PFSK-1 (cell line): ENCODE results near the gene SDHA.

Experiments used
- FOXP2 ChIP-seq: optimal IDR thresholded peaks from 2 replicates; pipeline ENCODE3; 2011; ENCODE audit warnings: borderline replicate concordance, control low read depth, inconsistent platforms; ENCODE audit not compliant: insufficient read depth; ENCODE audit errors: extremely low read length, extremely low read depth
- POLR2AphosphoS5 ChIP-seq: IDR thresholded peaks from 2 replicates; pipeline ENCODE4 v1.6.1; 2012; ENCODE audit warnings: low read depth, mild to moderate bottlenecking, control low read depth, low read length, moderate library complexity
- SIN3A ChIP-seq: IDR thresholded peaks from 2 replicates; pipeline ENCODE4 v1.6.1; 2012; ENCODE audit warnings: mild to moderate bottlenecking, low read length, moderate library complexity, borderline replicate concordance; ENCODE audit not compliant: insufficient read depth
- TAF1 ChIP-seq: IDR thresholded peaks from 2 replicates; pipeline ENCODE4 v1.6.1; 2012; ENCODE audit warnings: low read length, control low read depth, borderline replicate concordance; ENCODE audit not compliant: insufficient read depth
- TF ChIP-seq, protein P1 (sequence below), 2 experiments: IDR thresholded peaks; 2 replicates each; pipeline versions ENCODE4 v1.6.1 to v1.8.0; 2011 to 2012; ENCODE audit warnings: low read depth in 2 of 2, low read length in 2 of 2, control low read depth in 1 of 2, inconsistent platforms in 1 of 2, mild to moderate bottlenecking in 1 of 2, moderate library complexity in 1 of 2; ENCODE audit not compliant: insufficient read depth in 1 of 2

SDHA gene

DNA sequence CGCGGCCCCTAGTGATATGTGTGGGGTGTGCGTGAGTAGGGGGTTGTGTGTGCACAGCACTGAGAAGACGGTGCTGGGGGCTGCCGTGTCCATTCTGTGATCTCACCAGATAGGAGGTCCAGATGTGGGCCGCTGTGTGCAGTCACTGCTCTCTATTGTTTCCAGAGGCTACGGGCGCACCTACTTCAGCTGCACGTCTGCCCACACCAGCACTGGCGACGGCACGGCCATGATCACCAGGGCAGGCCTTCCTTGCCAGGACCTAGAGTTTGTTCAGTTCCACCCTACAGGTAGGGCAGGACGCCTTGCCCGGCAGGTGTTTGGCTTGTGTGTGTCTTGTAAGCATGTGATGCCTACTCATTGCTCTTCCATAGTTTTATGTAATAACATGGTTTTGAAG, 12.6 kb downstream of the SDHA start:
- TF ChIP-seq, protein P1, sequence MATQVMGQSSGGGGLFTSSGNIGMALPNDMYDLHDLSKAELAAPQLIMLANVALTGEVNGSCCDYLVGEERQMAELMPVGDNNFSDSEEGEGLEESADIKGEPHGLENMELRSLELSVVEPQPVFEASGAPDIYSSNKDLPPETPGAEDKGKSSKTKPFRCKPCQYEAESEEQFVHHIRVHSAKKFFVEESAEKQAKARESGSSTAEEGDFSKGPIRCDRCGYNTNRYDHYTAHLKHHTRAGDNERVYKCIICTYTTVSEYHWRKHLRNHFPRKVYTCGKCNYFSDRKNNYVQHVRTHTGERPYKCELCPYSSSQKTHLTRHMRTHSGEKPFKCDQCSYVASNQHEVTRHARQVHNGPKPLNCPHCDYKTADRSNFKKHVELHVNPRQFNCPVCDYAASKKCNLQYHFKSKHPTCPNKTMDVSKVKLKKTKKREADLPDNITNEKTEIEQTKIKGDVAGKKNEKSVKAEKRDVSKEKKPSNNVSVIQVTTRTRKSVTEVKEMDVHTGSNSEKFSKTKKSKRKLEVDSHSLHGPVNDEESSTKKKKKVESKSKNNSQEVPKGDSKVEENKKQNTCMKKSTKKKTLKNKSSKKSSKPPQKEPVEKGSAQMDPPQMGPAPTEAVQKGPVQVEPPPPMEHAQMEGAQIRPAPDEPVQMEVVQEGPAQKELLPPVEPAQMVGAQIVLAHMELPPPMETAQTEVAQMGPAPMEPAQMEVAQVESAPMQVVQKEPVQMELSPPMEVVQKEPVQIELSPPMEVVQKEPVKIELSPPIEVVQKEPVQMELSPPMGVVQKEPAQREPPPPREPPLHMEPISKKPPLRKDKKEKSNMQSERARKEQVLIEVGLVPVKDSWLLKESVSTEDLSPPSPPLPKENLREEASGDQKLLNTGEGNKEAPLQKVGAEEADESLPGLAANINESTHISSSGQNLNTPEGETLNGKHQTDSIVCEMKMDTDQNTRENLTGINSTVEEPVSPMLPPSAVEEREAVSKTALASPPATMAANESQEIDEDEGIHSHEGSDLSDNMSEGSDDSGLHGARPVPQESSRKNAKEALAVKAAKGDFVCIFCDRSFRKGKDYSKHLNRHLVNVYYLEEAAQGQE (IDR thresholded peaks at IDR 0.05; ENCODE audit: insufficient read depth in 1 of 2, low read depth in 2 of 2, low read length in 2 of 2): no peak
- TF ChIP-seq POLR2AphosphoS5: no peak
- no peak for TF ChIP-seq SIN3A
- TF ChIP-seq FOXP2: no peak
- no peak for TF ChIP-seq TAF1

DNA sequence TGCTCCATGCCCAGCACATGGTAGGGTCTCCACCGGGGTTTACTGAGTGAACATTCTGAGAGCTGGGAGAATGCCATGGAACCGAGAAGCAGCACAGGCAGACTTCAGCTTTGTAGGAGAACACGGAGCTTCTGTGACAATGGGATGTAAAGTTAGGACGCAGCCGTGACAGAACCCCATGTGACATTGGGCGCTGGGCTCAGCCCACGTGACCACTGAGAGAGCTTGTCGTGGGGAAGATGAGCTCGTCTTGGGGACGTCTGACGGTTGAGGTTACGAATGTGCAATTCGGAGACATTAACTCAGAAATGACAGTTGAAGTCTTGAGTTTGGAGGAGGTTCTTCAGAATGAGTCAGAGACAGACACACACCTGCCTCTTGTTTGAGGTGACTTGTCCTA, 13.5 kb downstream of the SDHA start:
- TF ChIP-seq SIN3A (no peak), POLR2AphosphoS5 (no peak), FOXP2 (no peak), TAF1 (no peak)
- TF ChIP-seq, protein P1 (IDR thresholded peaks at IDR 0.05; ENCODE audit: insufficient read depth in 1 of 2, low read depth in 2 of 2, low read length in 2 of 2): no peak

DNA sequence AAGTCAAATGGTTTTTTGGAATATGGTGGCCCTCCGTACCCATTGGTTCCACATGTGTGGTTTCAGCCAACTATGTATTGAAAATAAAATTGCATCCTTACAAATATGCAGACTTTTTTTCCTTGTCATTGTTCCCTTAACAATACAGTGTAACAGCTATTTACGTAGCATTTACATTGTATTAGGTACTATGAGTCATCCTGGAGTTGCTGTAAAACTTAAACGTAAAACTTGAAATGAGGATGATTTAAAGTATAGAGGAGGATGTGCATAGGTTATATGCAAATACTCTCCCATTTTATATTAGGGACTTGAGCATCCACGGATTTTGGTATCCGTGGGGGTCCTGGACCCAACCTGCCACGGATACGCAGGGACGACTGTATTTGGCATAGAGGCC, 16.3 kb downstream of the SDHA start:
- TF ChIP-seq TAF1 (no peak), POLR2AphosphoS5 (no peak), FOXP2 (no peak), SIN3A (no peak)
- TF ChIP-seq, protein P1 (IDR thresholded peaks at IDR 0.05; ENCODE audit: insufficient read depth in 1 of 2, low read depth in 2 of 2, low read length in 2 of 2): no peak

DNA sequence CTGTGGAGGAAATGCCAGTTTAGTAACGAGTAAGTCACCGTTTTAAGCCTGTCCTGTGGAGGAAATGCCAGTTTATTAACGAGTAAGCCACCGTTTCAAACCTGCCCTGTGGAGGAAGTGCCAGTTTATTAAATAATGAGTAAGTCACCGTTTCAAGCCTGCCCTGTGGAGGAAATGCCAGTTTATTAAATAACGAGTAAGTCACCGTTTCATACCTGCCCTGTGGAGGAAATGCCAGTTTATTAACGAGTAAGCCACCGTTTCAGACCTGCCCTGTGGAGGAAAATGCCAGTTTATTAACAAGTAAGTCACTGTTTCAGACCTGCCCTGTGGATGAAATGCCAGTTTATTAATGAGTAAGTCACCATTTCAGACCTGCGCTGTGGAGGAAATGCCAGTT, 34.4 kb downstream of the SDHA start:
- TF ChIP-seq TAF1 (no peak), POLR2AphosphoS5 (no peak), FOXP2 (no peak), SIN3A (no peak)
- TF ChIP-seq, protein P1 (IDR thresholded peaks at IDR 0.05; ENCODE audit: insufficient read depth in 1 of 2, low read depth in 2 of 2, low read length in 2 of 2): no peak

DNA sequence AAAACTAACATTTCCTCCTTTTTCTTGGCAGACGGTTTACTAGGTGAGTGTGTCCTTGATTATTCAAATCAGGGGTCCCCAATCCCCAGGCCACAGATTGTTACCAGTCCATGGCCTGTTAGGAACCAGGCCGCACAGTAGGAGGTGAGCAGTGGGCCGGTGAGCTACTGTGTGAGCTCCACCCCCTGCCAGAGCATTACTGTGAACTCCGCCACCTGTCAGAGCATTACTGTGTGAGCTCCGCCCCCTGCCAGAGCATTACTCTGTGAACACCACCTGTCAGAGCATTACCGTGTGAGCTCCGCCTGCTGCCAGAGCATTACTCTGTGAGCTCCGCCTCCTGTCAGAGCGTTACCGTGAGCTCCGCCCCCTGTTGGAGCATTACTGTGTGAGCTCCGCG, 39.0 kb downstream of the SDHA start:
- TF ChIP-seq POLR2AphosphoS5 (no peak), FOXP2 (no peak), TAF1 (no peak), SIN3A (no peak)
- TF ChIP-seq, protein P1 (IDR thresholded peaks at IDR 0.05; ENCODE audit: insufficient read depth in 1 of 2, low read depth in 2 of 2, low read length in 2 of 2): no peak
